ENCODE results near the gene ARHGAP10. TPM values are rescaled to one million over a fixed set of nuclear protein-coding genes. Genes with fewer than 3 reads are reported as not detected.
A peak's percentile ranks its signal among the peaks of the same experiment; 100 is the strongest.

Gene ARHGAP10
- total and polyA plus RNA-seq, 5 donors from 2014 or later: 2.9 to 14.1 (median 4.7) TPM

GRCh38 chr4:147839663-147840062 is 107.8 kb downstream of the ARHGAP10 start:
- H3K36me3 ChIP-seq (ENCODE audit: control insufficient read depth, insufficient read depth, low read length): no peaks in the 10 kb centered on the region
- no peak overlapping the region for H3K27ac Mint-ChIP-seq
- no peak for ATAC-seq (ENCODE audit: low read depth in 2 of 2)

GRCh38 chr4:147840838-147841738 is 109.2 kb downstream of the ARHGAP10 start:
- DNase-seq (no peak), ATAC-seq (ENCODE audit: low read depth in 2 of 2) (no peak)
- H3K27me3 ChIP-seq (ENCODE audit: control insufficient read depth, insufficient read depth, low read length): no peaks in the 10 kb centered on the region
- no peak overlapping the region for H3K4me3 Mint-ChIP-seq
- H3K4me3 ChIP-seq (ENCODE audit: low read depth, low read length): no peak overlapping the region
- no peaks in the 10 kb centered on the region for H3K27me3 Mint-ChIP-seq
- H3K9me3 Mint-ChIP-seq: no peaks in the 10 kb centered on the region
- H3K36me3 Mint-ChIP-seq: peaks cover 8% of the 10 kb centered on the region
- no peak overlapping the region for H3K27ac Mint-ChIP-seq
- no peak overlapping the region for H3K27ac ChIP-seq (ENCODE audit: insufficient read depth, low read length, poor library complexity, severe bottlenecking)
- H3K4me1 ChIP-seq (ENCODE audit: control insufficient read depth, insufficient read depth, low read length, poor library complexity, severe bottlenecking): no peaks in the 10 kb centered on the region
- H3K9me3 ChIP-seq (ENCODE audit: control insufficient read depth in 2 of 2, low read length in 2 of 2): no peaks in the 10 kb centered on the region
- H3K4me1 Mint-ChIP-seq: peaks cover 6 to 21% (median 9%) of the 10 kb centered on the region in 4 donors
- no peaks in the 10 kb centered on the region for H3K36me3 ChIP-seq (ENCODE audit: control insufficient read depth, insufficient read depth, low read length)

More at GRCh38 chr4:147839663-147840062, 107.8 kb downstream of the ARHGAP10 start:
- Mint-ChIP-seq H3K4me1 (peaks cover 7 to 24% (median 10%) of the 10 kb centered on the region in 4 donors), H3K4me3 (no peak overlapping the region), H3K36me3 (peaks cover 8% of the 10 kb centered on the region), H3K9me3 (no peaks in the 10 kb centered on the region), H3K27me3 (no peaks in the 10 kb centered on the region)
- H3K27ac ChIP-seq (ENCODE audit: insufficient read depth, low read length, poor library complexity, severe bottlenecking): no peak overlapping the region
- no peaks in the 10 kb centered on the region for H3K27me3 ChIP-seq (ENCODE audit: control insufficient read depth, insufficient read depth, low read length)
- DNase-seq: no peak
- H3K4me1 ChIP-seq (ENCODE audit: control insufficient read depth, insufficient read depth, low read length, poor library complexity, severe bottlenecking): no peaks in the 10 kb centered on the region
- no peak overlapping the region for H3K4me3 ChIP-seq (ENCODE audit: low read depth, low read length)
- no peaks in the 10 kb centered on the region for H3K9me3 ChIP-seq (ENCODE audit: control insufficient read depth in 2 of 2, low read length in 2 of 2)

- Mint-ChIP-seq H3K27me3 (no peaks in the 10 kb centered on the region), H3K4me1 (peaks cover 0 to 7% (median 3%) of the 10 kb centered on the region in 4 donors), H3K9me3 (no peaks in the 10 kb centered on the region), H3K4me3 (no peak overlapping the region), H3K27ac (peak overlapping the region in 1 of 3 donors; percentile 29), H3K36me3 (peaks cover 11% of the 10 kb centered on the region)
- H3K9me3 ChIP-seq (ENCODE audit: control insufficient read depth in 2 of 2, low read length in 2 of 2): no peaks in the 10 kb centered on the region
- no peak for ATAC-seq (ENCODE audit: low read depth in 2 of 2)
- DNase-seq: no peak
- no peak overlapping the region for H3K27ac ChIP-seq (ENCODE audit: insufficient read depth, low read length, poor library complexity, severe bottlenecking)
- no peak overlapping the region for H3K4me3 ChIP-seq (ENCODE audit: low read depth, low read length)
- no peaks in the 10 kb centered on the region for H3K4me1 ChIP-seq (ENCODE audit: control insufficient read depth, insufficient read depth, low read length, poor library complexity, severe bottlenecking)
- H3K27me3 ChIP-seq (ENCODE audit: control insufficient read depth, insufficient read depth, low read length): no peaks in the 10 kb centered on the region
- H3K36me3 ChIP-seq (ENCODE audit: control insufficient read depth, insufficient read depth, low read length): peaks cover 4% of the 10 kb centered on the region
These were observed 110.7 kb downstream of the ARHGAP10 start for GRCh38 chr4:147842573-147842972.

- Mint-ChIP-seq H3K27ac (no peak overlapping the region), H3K27me3 (no peaks in the 10 kb centered on the region), H3K9me3 (no peaks in the 10 kb centered on the region), H3K4me3 (no peak overlapping the region), H3K4me1 (peaks cover 0 to 7% (median 3%) of the 10 kb centered on the region in 4 donors), H3K36me3 (peaks cover 14% of the 10 kb centered on the region)
- Histone ChIP-seq H3K4me1 (ENCODE audit: control insufficient read depth, insufficient read depth, low read length, poor library complexity, severe bottlenecking) (no peaks in the 10 kb centered on the region), H3K9me3 (ENCODE audit: control insufficient read depth in 2 of 2, low read length in 2 of 2) (no peaks in the 10 kb centered on the region), H3K36me3 (ENCODE audit: control insufficient read depth, insufficient read depth, low read length) (peaks cover 4% of the 10 kb centered on the region), H3K27ac (ENCODE audit: insufficient read depth, low read length, poor library complexity, severe bottlenecking) (no peak overlapping the region), H3K4me3 (ENCODE audit: low read depth, low read length) (no peak overlapping the region), H3K27me3 (ENCODE audit: control insufficient read depth, insufficient read depth, low read length) (no peaks in the 10 kb centered on the region)
- DNase-seq: peak in 1 of 3 donors; percentile 50
- ATAC-seq (ENCODE audit: low read depth in 2 of 2): no peak
These were observed 111.3 kb downstream of the ARHGAP10 start for GRCh38 chr4:147843162-147843561.

- no peak overlapping the region for H3K27ac ChIP-seq (ENCODE audit: insufficient read depth, low read length, poor library complexity, severe bottlenecking)
- DNase-seq: no peak
- no peaks in the 10 kb centered on the region for H3K27me3 ChIP-seq (ENCODE audit: control insufficient read depth, insufficient read depth, low read length)
- Mint-ChIP-seq H3K9me3 (no peaks in the 10 kb centered on the region), H3K4me3 (no peak overlapping the region), H3K4me1 (peaks cover 0 to 7% (median 1%) of the 10 kb centered on the region in 4 donors), H3K27ac (no peak overlapping the region), H3K36me3 (peaks cover 17% of the 10 kb centered on the region), H3K27me3 (no peaks in the 10 kb centered on the region)
- no peak for ATAC-seq (ENCODE audit: low read depth in 2 of 2)
- no peak overlapping the region for H3K4me3 ChIP-seq (ENCODE audit: low read depth, low read length)
- no peaks in the 10 kb centered on the region for H3K9me3 ChIP-seq (ENCODE audit: control insufficient read depth in 2 of 2, low read length in 2 of 2)
- no peaks in the 10 kb centered on the region for H3K4me1 ChIP-seq (ENCODE audit: control insufficient read depth, insufficient read depth, low read length, poor library complexity, severe bottlenecking)
- peaks cover 4% of the 10 kb centered on the region for H3K36me3 ChIP-seq (ENCODE audit: control insufficient read depth, insufficient read depth, low read length)
These were observed 112.9 kb downstream of the ARHGAP10 start for GRCh38 chr4:147844781-147845180.

GRCh38 chr4:147846318-147847155 is 114.6 kb downstream of the ARHGAP10 start:
- Mint-ChIP-seq H3K27me3 (no peaks in the 10 kb centered on the region), H3K27ac (no peak overlapping the region), H3K9me3 (no peaks in the 10 kb centered on the region), H3K4me1 (peaks cover 0 to 7% (median 1%) of the 10 kb centered on the region in 4 donors), H3K4me3 (no peak overlapping the region), H3K36me3 (peaks cover 28% of the 10 kb centered on the region)
- no peak overlapping the region for H3K27ac ChIP-seq (ENCODE audit: insufficient read depth, low read length, poor library complexity, severe bottlenecking)
- H3K4me1 ChIP-seq (ENCODE audit: control insufficient read depth, insufficient read depth, low read length, poor library complexity, severe bottlenecking): no peaks in the 10 kb centered on the region
- ATAC-seq (ENCODE audit: low read depth in 2 of 2) (no peak), DNase-seq (no peak)
- H3K36me3 ChIP-seq (ENCODE audit: control insufficient read depth, insufficient read depth, low read length): peaks cover 4% of the 10 kb centered on the region
- H3K4me3 ChIP-seq (ENCODE audit: low read depth, low read length): no peak overlapping the region
- H3K27me3 ChIP-seq (ENCODE audit: control insufficient read depth, insufficient read depth, low read length): no peaks in the 10 kb centered on the region
- H3K9me3 ChIP-seq (ENCODE audit: control insufficient read depth in 2 of 2, low read length in 2 of 2): no peaks in the 10 kb centered on the region

GRCh38 chr4:147847751-147848590 is 116.1 kb downstream of the ARHGAP10 start:
- Mint-ChIP-seq H3K36me3 (peaks cover 22% of the 10 kb centered on the region), H3K27me3 (no peaks in the 10 kb centered on the region), H3K4me3 (no peak overlapping the region), H3K9me3 (no peaks in the 10 kb centered on the region), H3K27ac (no peak overlapping the region), H3K4me1 (peaks cover 0 to 2% (median under 1%) of the 10 kb centered on the region in 4 donors)
- peaks cover 4% of the 10 kb centered on the region for H3K36me3 ChIP-seq (ENCODE audit: control insufficient read depth, insufficient read depth, low read length)
- H3K4me1 ChIP-seq (ENCODE audit: control insufficient read depth, insufficient read depth, low read length, poor library complexity, severe bottlenecking): no peaks in the 10 kb centered on the region
- H3K9me3 ChIP-seq (ENCODE audit: control insufficient read depth in 2 of 2, low read length in 2 of 2): no peaks in the 10 kb centered on the region
- no peak overlapping the region for H3K27ac ChIP-seq (ENCODE audit: insufficient read depth, low read length, poor library complexity, severe bottlenecking)
- no peak overlapping the region for H3K4me3 ChIP-seq (ENCODE audit: low read depth, low read length)
- ATAC-seq (ENCODE audit: low read depth in 2 of 2) (no peak), DNase-seq (no peak)
- H3K27me3 ChIP-seq (ENCODE audit: control insufficient read depth, insufficient read depth, low read length): no peaks in the 10 kb centered on the region
